ENCODE measurements around the gene CABCOCO1.

Gene CABCOCO1

GRCh38 chr10:61653699-61654098, 9.0 kb upstream of the CABCOCO1 start:
- no peak overlapping the region for H3K4me3 ChIP-seq (ENCODE audit: low read depth, low read length)
- CTCF ChIA-PET, result no interaction called here
- POLR2A ChIA-PET, result no interaction called here
- TF ChIP-seq CTCF (IDR thresholded peaks at IDR 0.05; ENCODE audit: insufficient read depth, low read length, missing control alignments), result no peak
- DNase-seq (ENCODE audit: low read depth, low spot score), result no peak

- H3K4me3 ChIP-seq (ENCODE audit: low read depth, low read length), result no peak overlapping the region
- no peak for DNase-seq (ENCODE audit: low read depth, low spot score)
- POLR2A ChIA-PET, result no interaction called here
- CTCF ChIA-PET, result interaction anchor here (0.7 to 1.2 kb wide), 2 partner anchors 15 to 383 kb away, joined by 3 read pairs; no protein-coding TSS in a partner anchor
- no peak for TF ChIP-seq CTCF (IDR thresholded peaks at IDR 0.05; ENCODE audit: insufficient read depth, low read length, missing control alignments)
Observed at GRCh38 chr10:61655335-61655851, 7.3 kb upstream of the CABCOCO1 start.

GRCh38 chr10:61663466-61663865, 737 bp downstream of the CABCOCO1 start:
- TF ChIP-seq CTCF (IDR thresholded peaks at IDR 0.05; ENCODE audit: insufficient read depth, low read length, missing control alignments), result no peak
- no peak for DNase-seq (ENCODE audit: low read depth, low spot score)
- ChIA-PET CTCF (no interaction called here), POLR2A (no interaction called here)
- H3K4me3 ChIP-seq (ENCODE audit: low read depth, low read length), result no peak overlapping the region

- no peak overlapping the region for H3K4me3 ChIP-seq (ENCODE audit: low read depth, low read length)
- ChIA-PET CTCF (no interaction called here), POLR2A (no interaction called here)
- no peak for DNase-seq (ENCODE audit: low read depth, low spot score)
- TF ChIP-seq CTCF (IDR thresholded peaks at IDR 0.05; ENCODE audit: insufficient read depth, low read length, missing control alignments), result no peak
Observed at GRCh38 chr10:61664985-61665384, 2.3 kb downstream of the CABCOCO1 start.

- no peak for TF ChIP-seq CTCF (IDR thresholded peaks at IDR 0.05; ENCODE audit: insufficient read depth, low read length, missing control alignments)
- DNase-seq (ENCODE audit: low read depth, low spot score), result no peak
- ChIA-PET CTCF (no interaction called here), POLR2A (no interaction called here)
- H3K4me3 ChIP-seq (ENCODE audit: low read depth, low read length), result no peak overlapping the region
Observed at GRCh38 chr10:61669161-61669725, 6.5 kb downstream of the CABCOCO1 start.

- ChIA-PET POLR2A (no interaction called here), CTCF (no interaction called here)
- DNase-seq (ENCODE audit: low read depth, low spot score), result no peak
- TF ChIP-seq CTCF (IDR thresholded peaks at IDR 0.05; ENCODE audit: insufficient read depth, low read length, missing control alignments), result no peak
- H3K4me3 ChIP-seq (ENCODE audit: low read depth, low read length), result no peak overlapping the region
Observed at GRCh38 chr10:61669849-61670248, 7.1 kb downstream of the CABCOCO1 start.
